Embryonic facial prominence (tissue), 1 donor: ENCODE results near the gene SSNA1.

ENCODE experiments used
- DNase-seq: peaks from one replicate; pipeline ENCODE4 v3.0.0-alpha.2; 2016; ENCODE audit errors: extremely low spot score

Gene SSNA1

DNA sequence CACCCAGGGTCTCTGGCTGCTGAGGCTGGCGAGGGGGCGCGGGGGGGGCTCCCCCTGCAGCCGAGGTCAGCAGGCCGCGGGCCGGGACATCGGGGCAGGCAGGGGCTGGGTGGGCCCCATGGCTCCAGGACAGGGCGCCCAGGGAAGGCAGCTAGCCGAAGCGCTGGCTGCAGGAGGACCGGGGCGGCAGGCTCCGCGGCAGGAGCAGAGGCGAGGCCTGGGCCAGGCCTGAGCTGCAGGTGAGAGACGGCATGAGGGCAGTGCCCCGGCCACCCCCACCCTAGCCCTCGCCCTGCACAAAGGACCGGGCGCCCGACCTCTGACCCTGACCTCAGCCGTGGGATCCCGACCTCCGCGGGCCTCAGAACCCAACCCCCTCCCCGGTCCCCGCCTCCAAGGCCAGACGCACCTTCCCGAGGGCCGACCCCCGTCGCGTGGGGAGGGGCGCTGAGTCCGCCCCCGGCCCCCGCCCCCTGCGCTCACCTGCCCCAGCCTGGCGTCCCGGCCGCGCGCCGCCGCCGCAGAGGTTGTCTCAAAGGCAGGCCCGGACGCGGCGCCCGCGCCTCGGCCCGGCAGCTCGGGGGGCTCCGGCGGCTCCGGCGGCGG lies 33.1 kb downstream of the SSNA1 start:
- no peak for DNase-seq

GRCh38 chr9:137222190-137223077 lies 34.0 kb downstream of the SSNA1 start, which contains the start of gene RNF208:
RNF208 (minus strand) TSS chr9:137222240; CDS start chr9:137221212, 1,028 bp downstream.
- no peak for DNase-seq

GRCh38 chr9:137223078-137223970 lies 34.8 kb downstream of the SSNA1 start:
- peak; percentile 91 for DNase-seq

GRCh38 chr9:137224830-137225694 lies 36.6 kb downstream of the SSNA1 start, which contains the start of gene CYSRT1:
CYSRT1 (plus strand) TSS chr9:137225174; CDS start chr9:137225622, 448 bp downstream.
- no peak for DNase-seq

GRCh38 chr9:137225699-137226331 lies 37.3 kb downstream of the SSNA1 start:
- DNase-seq: no peak

DNA sequence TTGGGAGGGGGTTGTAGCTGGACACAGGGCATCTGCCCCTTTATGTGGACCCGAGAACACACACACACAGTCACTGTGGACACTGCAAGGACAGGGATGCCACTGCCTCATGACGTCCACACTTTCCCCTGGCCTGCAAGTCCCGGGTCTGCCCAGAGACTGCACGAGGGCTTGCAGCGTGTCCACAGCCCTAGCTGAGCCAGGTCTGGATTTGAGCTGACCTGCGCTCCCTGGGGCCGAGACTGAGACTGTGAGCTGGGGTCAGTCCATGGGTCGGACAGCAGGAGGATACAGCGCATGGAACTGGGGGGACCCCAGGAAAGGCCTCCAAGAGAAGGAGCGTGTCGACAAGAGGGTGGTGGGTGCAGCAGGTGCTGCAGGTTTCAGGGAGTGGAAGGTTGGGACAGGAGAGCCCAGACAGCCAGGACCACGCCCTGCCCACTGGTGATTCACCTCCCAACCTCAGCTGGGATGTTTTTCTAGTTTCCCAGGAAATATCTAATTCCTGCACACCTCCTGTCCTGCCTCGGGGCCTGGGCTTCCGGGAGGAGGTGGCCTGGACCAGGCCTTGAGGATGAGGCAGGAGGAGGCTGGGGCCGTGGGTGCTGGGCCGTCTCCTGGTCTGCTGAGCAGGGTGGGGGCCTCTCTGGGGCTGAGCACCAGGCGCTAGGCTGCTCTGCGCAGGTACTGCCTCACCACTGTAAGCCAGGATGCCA lies 38.0 kb downstream of the SSNA1 start:
- DNase-seq: no peak

GRCh38 chr9:137227054-137227852 lies 38.8 kb downstream of the SSNA1 start, which contains the start of gene RNF224:
RNF224 (plus strand) TSS chr9:137227502; CDS start chr9:137228336, 834 bp downstream.
- DNase-seq: no peak

DNA sequence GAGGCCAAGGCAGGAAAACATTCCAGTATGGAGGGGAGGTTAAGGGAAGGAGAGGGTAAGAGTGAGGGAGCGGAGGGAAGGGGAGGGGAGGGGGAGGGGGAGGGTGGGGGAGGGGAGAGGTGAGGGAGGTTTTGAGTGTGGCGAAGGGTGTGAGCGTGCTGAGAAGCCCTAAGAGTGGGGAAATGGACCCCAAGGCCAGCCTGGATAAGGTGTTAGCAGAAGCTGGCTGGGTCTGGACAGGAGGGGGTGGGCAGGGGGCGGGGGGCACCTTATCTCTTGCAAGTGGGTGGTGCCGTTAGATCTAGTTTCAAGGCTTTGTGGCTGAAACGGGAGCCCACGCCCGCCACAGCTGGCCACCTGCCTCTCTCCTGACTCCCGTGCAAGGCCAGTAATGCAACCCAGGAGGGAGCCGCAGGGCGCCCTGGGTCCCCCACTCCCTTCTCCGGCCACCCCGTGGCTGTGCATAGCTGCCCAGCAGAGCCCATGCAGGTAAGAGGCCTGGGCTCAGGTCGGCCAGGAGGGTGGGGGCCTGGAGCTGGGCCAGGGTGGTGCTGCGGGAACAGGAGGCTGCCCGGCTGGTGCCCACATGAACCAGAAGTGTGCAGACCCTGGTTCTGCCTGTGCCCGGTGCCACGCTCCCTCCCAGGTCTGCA lies 39.5 kb downstream of the SSNA1 start:
- no peak for DNase-seq

- no peak for DNase-seq
Observed at GRCh38 chr9:137228506-137228967, 40.1 kb downstream of the SSNA1 start.

DNA sequence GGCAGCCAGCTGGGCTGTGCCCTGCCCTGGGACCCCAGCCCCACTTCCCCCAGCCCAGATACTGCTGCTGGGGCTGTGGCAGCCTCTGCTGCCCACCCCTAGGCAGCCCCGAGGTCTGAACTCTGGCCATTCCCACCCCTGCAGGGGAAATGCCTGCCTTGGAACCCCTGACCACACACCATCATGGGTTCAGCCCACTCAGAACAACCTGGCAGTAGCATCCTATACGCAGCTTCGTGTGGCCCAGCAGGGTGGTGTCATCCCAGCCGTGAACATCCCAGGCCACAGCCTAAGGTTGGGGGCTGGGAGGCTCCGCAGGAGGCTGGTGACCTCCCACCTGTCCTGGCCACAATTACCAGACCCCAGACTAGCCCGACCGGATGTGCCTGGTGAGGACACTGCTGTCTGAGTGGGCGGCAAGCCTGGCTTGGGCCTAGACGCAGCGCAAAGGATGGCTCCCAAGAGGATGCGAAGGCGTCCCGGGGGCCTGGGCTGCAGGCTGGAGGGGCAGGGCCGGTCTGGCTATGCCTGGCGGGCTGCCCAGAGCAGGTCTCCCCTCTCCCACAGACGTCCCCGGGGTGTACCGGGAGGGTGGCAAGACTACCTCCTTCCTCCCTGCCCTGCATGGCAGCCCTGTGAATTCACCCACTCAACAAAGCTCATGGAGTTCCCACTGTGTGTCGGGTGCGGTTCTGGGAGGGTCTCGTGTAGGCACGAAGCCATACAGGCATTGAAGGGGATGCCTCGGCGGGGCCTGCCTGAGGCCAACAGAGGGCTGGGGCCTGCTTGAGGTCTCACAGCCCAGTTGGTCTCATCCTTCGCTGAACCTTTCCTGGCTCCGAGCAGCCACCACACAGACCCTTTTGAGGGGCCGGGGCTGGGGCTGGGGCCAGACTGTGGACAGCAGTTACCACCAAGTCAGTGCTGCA lies 40.8 kb downstream of the SSNA1 start:
- DNase-seq: no peak

DNA sequence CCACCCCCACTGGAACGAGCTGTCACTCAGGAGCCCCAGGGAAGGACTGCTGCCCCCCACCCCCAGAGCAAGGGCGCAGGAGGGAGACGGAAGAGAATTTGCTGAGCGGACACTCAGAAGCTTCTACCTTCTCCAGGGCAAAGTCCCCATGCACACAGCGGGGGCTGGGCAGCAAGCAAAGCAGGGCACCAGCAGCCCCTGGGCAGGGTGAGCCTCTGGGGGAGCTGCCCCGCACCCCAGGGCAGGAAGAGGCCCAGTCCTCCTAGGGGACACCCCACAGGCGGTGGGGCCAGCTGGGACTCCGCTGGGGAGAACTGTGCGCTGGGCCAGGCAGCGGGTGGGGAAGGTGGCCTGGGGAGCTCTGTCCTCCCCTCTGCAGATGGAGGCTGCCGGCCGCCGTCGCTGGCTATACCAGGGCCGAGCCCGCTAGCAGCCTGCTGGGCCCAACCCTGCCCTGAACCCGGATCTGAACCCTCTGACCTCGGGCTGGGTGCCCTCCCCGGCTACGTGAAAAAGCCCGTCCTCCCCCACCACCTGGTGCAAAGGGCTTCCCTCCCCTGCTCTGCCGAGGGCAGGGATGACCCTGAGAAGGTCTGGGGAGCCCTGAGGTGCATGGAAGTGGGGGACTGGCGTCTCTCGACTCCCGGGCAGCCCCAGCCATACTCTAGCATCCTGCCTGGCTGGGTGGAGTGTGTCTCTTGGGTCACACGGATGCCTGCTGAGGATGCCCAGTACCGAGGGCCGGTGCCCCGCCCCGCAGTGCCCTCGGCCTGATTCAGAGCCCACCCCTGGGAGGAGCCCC lies 41.6 kb downstream of the SSNA1 start:
- no peak for DNase-seq

DNA sequence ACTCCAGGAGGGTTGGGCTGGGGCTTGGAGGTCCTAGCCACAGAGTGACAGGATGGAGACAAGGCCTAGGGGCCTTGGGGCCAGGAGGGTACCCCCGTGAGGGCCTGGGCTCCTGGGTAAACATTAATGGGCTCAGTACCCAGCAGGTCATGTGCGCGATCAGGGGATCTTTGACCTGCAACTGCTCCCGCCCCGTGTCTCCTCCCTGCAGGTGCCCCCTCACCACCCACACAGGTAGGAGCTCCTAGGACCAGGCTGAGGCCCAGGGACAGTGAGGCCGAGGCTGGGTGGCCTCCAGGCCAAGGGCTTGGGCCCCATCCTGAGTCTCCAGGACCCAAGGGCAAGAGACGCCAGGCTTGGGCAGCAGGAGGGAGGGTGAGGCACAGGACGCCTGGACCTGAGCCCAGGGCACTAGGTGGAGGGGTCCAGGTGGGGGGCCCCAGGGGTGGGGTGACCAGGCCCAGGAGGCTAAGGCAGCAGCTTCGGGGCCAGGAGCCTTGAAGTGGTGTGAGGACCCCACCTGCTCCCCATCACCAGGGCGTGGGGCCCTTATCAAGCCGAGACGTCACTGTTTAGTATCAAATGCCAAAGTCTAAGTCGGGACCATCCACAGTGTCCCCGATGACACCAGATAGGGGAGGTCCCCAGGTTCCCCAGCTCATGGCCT lies 42.4 kb downstream of the SSNA1 start, which contains the start of gene SLC34A3:
Gene SLC34A3, plus strand, starts transcription at position 197 of the 667 bp plus-strand sequence. CDS start 802 bp downstream, outside the sequence.
- DNase-seq: no peak

DNA sequence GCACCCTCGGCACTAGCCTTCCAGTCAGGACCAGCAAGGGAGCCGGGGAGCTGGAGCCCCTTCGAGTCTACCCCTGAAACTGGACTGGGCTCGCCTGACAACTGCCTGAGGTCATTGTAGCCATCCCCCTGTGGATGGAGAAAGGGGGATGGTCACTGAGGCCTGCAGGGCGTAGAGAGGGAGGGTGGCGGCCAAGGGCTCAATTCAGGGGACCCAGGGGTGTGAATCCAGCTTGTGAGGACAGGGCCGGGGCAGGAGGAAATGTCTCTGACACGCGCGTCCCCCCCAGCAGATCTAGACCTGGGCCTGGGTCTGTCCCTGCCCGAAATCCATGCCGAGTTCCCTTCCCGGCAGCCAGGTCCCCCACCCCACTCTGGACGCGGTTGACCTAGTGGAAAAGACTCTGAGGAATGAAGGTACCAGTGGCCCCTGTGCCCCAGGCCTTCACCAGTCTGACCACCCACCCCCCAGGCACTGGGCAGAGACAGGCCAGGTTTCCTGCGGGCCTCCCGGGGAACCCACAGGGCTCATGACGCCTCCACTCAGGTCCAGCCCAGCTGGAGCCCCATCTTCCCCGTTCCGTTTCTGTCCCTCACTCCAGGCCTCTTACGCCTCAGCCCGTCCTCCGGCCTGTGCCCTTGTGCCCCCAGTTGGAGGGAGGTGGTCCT lies 43.0 kb downstream of the SSNA1 start:
- DNase-seq: no peak

DNA sequence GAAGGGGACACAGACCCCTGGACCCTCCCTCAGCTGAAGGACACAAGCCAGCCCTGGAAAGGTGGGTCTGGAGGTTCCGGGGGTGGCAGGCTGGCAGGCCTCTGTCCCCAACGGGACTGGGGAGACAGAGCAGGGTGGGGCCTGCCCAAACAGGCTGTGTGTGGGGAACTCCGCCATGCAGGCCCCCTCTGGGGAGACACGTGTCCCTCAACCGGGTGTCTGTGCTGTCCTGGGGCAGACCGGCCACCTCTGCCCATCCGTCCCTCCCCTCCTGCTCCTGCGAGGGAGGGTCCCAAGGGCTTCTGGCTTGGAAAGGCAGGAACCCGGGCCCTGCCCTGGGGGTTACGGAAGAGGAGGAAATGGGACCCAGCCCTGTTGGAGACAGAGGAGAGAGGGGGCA lies 43.6 kb downstream of the SSNA1 start:
- DNase-seq: no peak

GRCh38 chr9:137232510-137232909 lies 44.0 kb downstream of the SSNA1 start:
- DNase-seq: no peak
